Upper lobe of left lung (tissue), 4 donors: ENCODE data around the gene EEF1AKMT4.

ENCODE experiments used
- CTCF ChIP-seq, 6 experiments: fragments of 450-650 bp in 4 of 6; fragments of 200-600 bp in 2 of 6; sonication (generic) in 2 of 6; IDR thresholded peaks; one replicate each; pipeline ENCODE4 v1.5.1; 2016 to 2019; ENCODE audit warnings: antibody characterized with exemption in 6 of 6
- POLR2A ChIP-seq, 4 donors: fragments of 450-650 bp; IDR thresholded peaks; one replicate each; pipeline ENCODE4 v1.5.1; 2016 to 2017; ENCODE audit warnings: antibody characterized with exemption in 4 of 4, mild to moderate bottlenecking in 2 of 4
- POLR2AphosphoS5 ChIP-seq, 2 donors: sonication (generic); formaldehyde crosslinking; IDR thresholded peaks; one replicate each; pipeline ENCODE4 v1.5.1; 2017; ENCODE audit warnings: antibody characterized with exemption in 2 of 2

- TF ChIP-seq CTCF (IDR thresholded peaks at IDR 0.05) (no peak), POLR2A (IDR thresholded peaks at IDR 0.05) (no peak), POLR2AphosphoS5 (IDR thresholded peaks at IDR 0.05) (no peak)
Measured at GRCh38 chr3:184275381-184275701, 25.9 kb downstream of the EEF1AKMT4 start.
